Ovary (tissue), 9 donors: ENCODE measurements around the gene SGK1. TPM values are rescaled to one million over a fixed set of nuclear protein-coding genes. Genes with fewer than 3 reads are reported as not detected.
"Not testable (repeated sequence)": the region's sequence is repeated elsewhere in the genome, so short reads cannot be mapped to it uniquely, and the experiment has no call there.

Experiments
- DNase-seq, 5 donors: peaks; one replicate each; pipeline ENCODE4 v3.0.0-alpha.2; 2019 to 2020
- H3K27ac ChIP-seq, 2 donors: fragments of 200-600 bp; one replicate each; pipeline versions ENCODE4 v1.5.1 to v1.8.0; 2019 to 2022
- H3K27me3 ChIP-seq: fragments of 200-600 bp; one replicate; pipeline ENCODE4 v1.8.0; 2022
- H3K36me3 ChIP-seq: fragments of 200-600 bp; sonication (generic); one replicate; pipeline ENCODE4 v1.5.1; 2019
- H3K4me1 ChIP-seq: one replicate; pipeline ENCODE4 v1.8.1; 2013; ENCODE audit warnings: mild to moderate bottlenecking, moderate library complexity; ENCODE audit not compliant: insufficient read depth
- H3K4me3 ChIP-seq: fragments of 200-600 bp; sonication (generic); one replicate; pipeline ENCODE4 v1.5.1; 2017
- H3K9me3 ChIP-seq, 2 donors: fragments of 200-600 bp in 1 of 2; sonication (generic) in 1 of 2; one replicate each; pipeline versions ENCODE4 v1.5.1 to v1.8.1; 2013 to 2019; ENCODE audit warnings: mild to moderate bottlenecking in 1 of 2, moderate library complexity in 1 of 2
- EP300 ChIP-seq: sonication (generic); formaldehyde crosslinking; IDR thresholded peaks from one replicate; pipeline ENCODE4 v1.6.1; 2017; ENCODE audit warnings: antibody characterized with exemption
- POLR2A ChIP-seq: fragments of 450-650 bp; IDR thresholded peaks from one replicate; pipeline ENCODE4 v1.6.1; 2017; ENCODE audit warnings: antibody characterized with exemption, mild to moderate bottlenecking, moderate library complexity
- WGBS, 3 donors: extraction: QIAGEN DNeasy Blood & Tissue Kit in 1 of 3; methylation state at CpG; one replicate each; pipeline versions ENCODE4 v1.1.5 to v1.1.7; 2013 to 2017; 5-methylcytosine and 5-hydroxymethylcytosine counted together
- intact Hi-C, 4 donors: fragments of 100-400 bp; cut with DNase I; formaldehyde crosslinking; loops; one replicate each; pipeline versions ENCODE4 v1.11.0 to v1.15.1; 2022 to 2023
- polyA plus RNA-seq, 2 donors: library from polyadenylated mRNA; stranded (reverse); fragments of 200-250 nt in 1 of 2; fragments of 350-450 nt in 1 of 2; fragmentation: Illumina TruSeq in 1 of 2; extraction: RNeasy Lipid Tissue Mini Kit (QIAGEN cat#74804) in 1 of 2; gene quantifications; one replicate each; pipeline ENCODE4 v1.2.3, GENCODE V29; 2013 to 2014
- total RNA-seq, 7 donors: library from RNA; depleted of rRNA in 2 of 7; stranded (reverse); fragments of >200 nt in 2 of 7; fragmentation: NEBNext Ultra II Directional in 3 of 7; extraction: Animal tissue kit (Norgen Biotek cat#: 25700) in 3 of 7; gene quantifications; one replicate each; pipeline versions ENCODE4 v1.1.0 to v1.2.4, GENCODE V29; 2016 to 2023
- TF ChIP-seq, protein P1 (sequence below), 3 donors: fragments of 450-650 bp in 2 of 3; fragments of 200-600 bp in 1 of 3; IDR thresholded peaks; one replicate each; pipeline versions ENCODE4 v1.5.1 to v1.8.0; 2016 to 2022; ENCODE audit warnings: antibody characterized with exemption in 3 of 3, mild to moderate bottlenecking in 1 of 3
- donor health status: DM: no; HTN: no; CAD: no; lungs with moderate emphysema.
- donor health status: DM: no; HTN: no; CAD: no.
- donor health status: Bipolar disorder and iron deficiency.
- donor health status: DM: yes; HTN: yes; CAD: no.
- donor health status: DM: no; HTN: no; CAD: no.
- donor health status: DM: yes; HTN: yes; CAD: no.

Gene SGK1
- total and polyA plus RNA-seq, 9 donors, result 124 to 610 (median 174) TPM

DNA sequence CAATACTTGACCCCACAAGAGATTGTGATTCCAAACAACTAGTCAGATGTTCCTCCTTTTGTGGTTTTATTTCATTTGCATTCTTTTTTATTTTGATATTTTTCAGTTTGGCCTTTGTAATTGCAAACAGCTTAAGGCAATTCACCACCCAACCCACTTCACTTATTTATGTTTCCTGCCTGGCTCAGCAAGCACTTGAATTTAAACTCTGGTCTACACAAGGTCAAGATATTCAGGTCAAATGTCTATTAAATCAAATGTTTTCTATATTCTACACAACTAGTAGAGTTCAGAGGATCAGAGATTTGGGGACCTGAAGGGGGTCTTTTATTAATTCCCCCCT is 100.1 kb downstream of the SGK1 start:
- no peak for TF ChIP-seq POLR2A
- TF ChIP-seq, protein P1, sequence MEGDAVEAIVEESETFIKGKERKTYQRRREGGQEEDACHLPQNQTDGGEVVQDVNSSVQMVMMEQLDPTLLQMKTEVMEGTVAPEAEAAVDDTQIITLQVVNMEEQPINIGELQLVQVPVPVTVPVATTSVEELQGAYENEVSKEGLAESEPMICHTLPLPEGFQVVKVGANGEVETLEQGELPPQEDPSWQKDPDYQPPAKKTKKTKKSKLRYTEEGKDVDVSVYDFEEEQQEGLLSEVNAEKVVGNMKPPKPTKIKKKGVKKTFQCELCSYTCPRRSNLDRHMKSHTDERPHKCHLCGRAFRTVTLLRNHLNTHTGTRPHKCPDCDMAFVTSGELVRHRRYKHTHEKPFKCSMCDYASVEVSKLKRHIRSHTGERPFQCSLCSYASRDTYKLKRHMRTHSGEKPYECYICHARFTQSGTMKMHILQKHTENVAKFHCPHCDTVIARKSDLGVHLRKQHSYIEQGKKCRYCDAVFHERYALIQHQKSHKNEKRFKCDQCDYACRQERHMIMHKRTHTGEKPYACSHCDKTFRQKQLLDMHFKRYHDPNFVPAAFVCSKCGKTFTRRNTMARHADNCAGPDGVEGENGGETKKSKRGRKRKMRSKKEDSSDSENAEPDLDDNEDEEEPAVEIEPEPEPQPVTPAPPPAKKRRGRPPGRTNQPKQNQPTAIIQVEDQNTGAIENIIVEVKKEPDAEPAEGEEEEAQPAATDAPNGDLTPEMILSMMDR (IDR thresholded peaks at IDR 0.05), result no peak
- TF ChIP-seq EP300, result no peak
- Histone ChIP-seq H3K4me1 (no peaks in the 10 kb centered on the region), H3K27ac (no peak overlapping the region), H3K4me3 (no peak overlapping the region), H3K27me3 (no peaks in the 10 kb centered on the region), H3K36me3 (no peaks in the 10 kb centered on the region), H3K9me3 (no peaks in the 10 kb centered on the region)
- intact Hi-C loops, result no loop called here
- no peak for DNase-seq

DNA sequence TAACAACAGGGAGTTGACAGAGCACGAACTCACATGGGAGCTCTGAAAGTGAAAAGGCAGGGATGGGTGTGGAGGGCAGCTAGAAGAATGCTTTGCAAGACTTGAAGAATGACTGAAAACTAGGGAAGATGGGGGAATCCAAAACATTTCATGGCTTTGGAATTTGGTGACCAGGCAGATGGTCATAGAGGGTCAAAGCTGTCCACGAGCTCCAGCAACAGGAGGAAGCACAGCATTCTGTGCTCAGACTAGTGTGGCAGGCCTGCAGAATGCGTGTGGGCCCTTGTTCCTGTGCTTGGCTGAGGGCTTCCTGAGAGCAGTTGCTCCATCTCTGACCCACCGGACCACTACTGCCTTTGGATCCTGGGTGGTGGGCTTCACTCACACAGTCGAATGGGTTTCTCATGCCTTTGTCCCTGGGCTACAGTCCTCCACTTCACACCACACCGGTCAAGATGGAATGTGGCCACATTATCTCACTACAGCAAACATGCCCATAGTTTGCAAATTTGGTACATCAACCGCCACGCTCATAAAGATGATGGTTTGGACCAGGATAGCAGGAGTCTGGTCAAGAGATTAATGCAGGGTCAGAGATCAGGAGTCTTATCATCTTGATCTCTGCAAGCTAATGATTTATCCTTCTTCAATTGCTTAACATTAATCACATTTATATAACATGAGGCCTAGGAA is 100.7 kb downstream of the SGK1 start:
- 88 to 94% (median 93%) methylated on average over 8 of the region's 8 CpGs for WGBS, 3 donors
- Histone ChIP-seq H3K9me3 (no peaks in the 10 kb centered on the region), H3K4me1 (no peaks in the 10 kb centered on the region), H3K36me3 (no peaks in the 10 kb centered on the region), H3K4me3 (no peak overlapping the region), H3K27me3 (no peaks in the 10 kb centered on the region), H3K27ac (no peak overlapping the region)
- intact Hi-C loops, result no loop called here
- no peak for DNase-seq
- TF ChIP-seq EP300, result no peak
- TF ChIP-seq POLR2A, result no peak
- TF ChIP-seq, protein P1 (IDR thresholded peaks at IDR 0.05), result no peak

DNA sequence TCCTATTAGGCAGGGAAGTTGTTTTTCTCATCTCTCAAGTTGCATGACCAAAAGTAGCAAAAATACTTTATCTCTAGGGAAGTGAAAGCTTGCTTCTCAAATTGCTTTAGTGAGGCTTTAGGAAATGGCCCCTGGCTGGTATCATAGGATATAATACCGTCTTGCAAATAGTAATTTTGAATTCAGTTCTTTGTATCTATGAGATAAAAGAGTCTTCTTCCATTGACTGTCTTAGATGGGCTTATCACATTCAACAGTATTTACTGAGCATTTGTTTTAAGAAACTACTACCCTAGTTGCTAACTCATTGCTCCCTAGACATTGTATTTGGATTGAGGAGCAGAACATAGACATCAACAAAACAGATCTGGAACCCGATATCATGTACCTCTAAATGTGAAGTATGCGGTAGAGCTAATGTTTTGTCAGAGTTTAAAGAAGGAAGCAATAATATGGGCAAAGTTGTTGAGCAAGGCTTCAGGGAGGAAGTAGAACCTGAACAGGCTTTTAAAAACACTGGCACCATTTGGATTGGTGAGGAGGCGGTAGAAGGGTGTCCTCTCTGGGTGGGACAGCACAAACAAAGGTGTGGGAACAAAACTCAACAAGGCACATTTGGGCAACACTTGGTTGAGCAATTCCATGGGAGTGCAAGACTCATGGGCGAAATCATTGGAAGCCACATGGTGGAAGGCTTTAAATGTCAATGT is 101.5 kb downstream of the SGK1 start:
- Histone ChIP-seq H3K9me3 (no peaks in the 10 kb centered on the region), H3K4me1 (no peaks in the 10 kb centered on the region), H3K36me3 (no peaks in the 10 kb centered on the region), H3K27ac (no peak overlapping the region), H3K27me3 (no peaks in the 10 kb centered on the region), H3K4me3 (no peak overlapping the region)
- intact Hi-C loops, result no loop called here
- whole genome bisulfite sequencing, 3 donors, result 81 to 92% (median 83%) methylated on average over 5 of the region's 5 CpGs
- DNase-seq, result no peak
- TF ChIP-seq EP300 (no peak), POLR2A (no peak)
- TF ChIP-seq, protein P1 (IDR thresholded peaks at IDR 0.05), result no peak

DNA sequence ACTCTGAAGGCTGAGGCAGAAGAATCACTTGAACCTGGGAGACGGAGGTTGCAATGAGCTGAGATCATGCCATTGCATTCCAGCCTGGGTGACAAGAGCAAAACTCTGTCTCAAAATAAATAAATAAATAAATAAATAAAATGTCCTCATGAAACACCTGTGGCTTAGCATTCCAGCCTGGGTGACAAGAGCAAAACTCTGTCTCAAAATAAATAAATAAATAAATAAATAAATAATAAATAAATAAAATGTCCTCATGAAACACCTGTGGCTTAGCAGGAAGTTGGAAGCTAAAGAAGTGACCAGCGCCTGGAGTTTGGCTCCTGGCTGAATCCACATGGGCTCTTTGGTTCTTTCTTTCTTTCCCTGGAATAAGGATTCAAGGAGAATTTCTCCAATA is 104.5 kb downstream of the SGK1 start:
- intact Hi-C loops, H3K4me1 ChIP-seq, H3K36me3 ChIP-seq, DNase-seq, H3K27me3 ChIP-seq, H3K9me3 ChIP-seq, H3K4me3 ChIP-seq, H3K27ac ChIP-seq: not testable (repeated sequence)
- 95 to 99% (median 99%) methylated on average over 2 of the region's 2 CpGs for WGBS, 3 donors

DNA sequence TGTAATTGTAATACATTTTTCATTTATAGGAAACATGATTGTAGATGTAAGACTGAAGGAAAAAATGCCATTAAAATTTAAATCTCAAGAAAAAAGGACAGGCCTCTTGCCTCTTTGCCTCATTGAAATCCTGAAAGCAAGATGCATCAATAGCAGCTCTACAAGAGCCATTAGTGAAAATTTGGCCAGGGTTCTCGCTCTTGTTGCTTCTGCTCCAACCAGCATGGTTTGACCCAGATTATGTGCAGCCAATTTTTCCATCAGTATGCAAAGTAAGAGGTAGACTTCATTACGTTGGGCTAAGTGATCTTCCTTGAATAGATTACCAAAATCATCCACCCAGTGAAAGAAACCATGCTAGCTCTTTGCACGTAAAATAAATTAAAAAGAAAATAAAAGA is 106.6 kb downstream of the SGK1 start:
- Histone ChIP-seq H3K36me3 (no peaks in the 10 kb centered on the region), H3K27me3 (no peaks in the 10 kb centered on the region), H3K4me3 (no peak overlapping the region), H3K27ac (no peak overlapping the region), H3K9me3 (no peaks in the 10 kb centered on the region), H3K4me1 (no peaks in the 10 kb centered on the region)
- TF ChIP-seq, protein P1 (IDR thresholded peaks at IDR 0.05), result no peak
- TF ChIP-seq POLR2A (no peak), EP300 (no peak)
- no peak for DNase-seq
- intact Hi-C loops, result no loop called here
- 89 to 97% (median 92%) methylated on average over 3 of the region's 3 CpGs for WGBS, 3 donors
